ENCODE data around the gene ABCE1.

GRCh38 chr4:145103496-145103895 is 5.4 kb downstream of the ABCE1 start:
- TF ChIP-seq CTCF (IDR thresholded peaks at IDR 0.05) (no peak), POLR2AphosphoS5 (IDR thresholded peaks at IDR 0.05; ENCODE audit: insufficient read depth in 1 of 2, low read depth in 1 of 2) (no peak), POLR2A (IDR thresholded peaks at IDR 0.05) (no peak)
